Thoracic aorta (tissue), 2 donors: ENCODE data around the gene AADACL4. TPM values are rescaled to one million over a fixed set of nuclear protein-coding genes. Genes with fewer than 3 reads are reported as not detected.
A peak's percentile ranks its signal among the peaks of the same experiment; 100 is the strongest.

ENCODE experiments used
- ATAC-seq: fragments of 150-250 bp; one replicate; pipeline ENCODE4 v1.8.0; 2017; ENCODE audit warnings: low read depth; ENCODE audit not compliant: insufficient number of reproducible peaks, low FRiP score
- DNase-seq: peaks from one replicate; pipeline ENCODE4 v3.0.0-alpha.2; 2020; ENCODE audit warnings: low spot score
- H3K27ac ChIP-seq, 2 donors: fragments of 200-600 bp; sonication (generic); 1 replicate in 1 of 2; 2 replicates in 1 of 2; pipeline ENCODE4 v1.5.1; 2016; ENCODE audit warnings: mild to moderate bottlenecking in 2 of 2, moderate library complexity in 2 of 2
- H3K27me3 ChIP-seq: fragments of 200-600 bp; sonication (generic); replicated peaks from 2 replicates; pipeline ENCODE4 v1.6.0; 2016; ENCODE audit warnings: mild to moderate bottlenecking; ENCODE audit not compliant: insufficient read depth
- H3K36me3 ChIP-seq: fragments of 200-600 bp; sonication (generic); one replicate; pipeline ENCODE4 v1.5.1; 2016
- H3K4me1 ChIP-seq, 2 donors: fragments of 200-600 bp; sonication (generic); 1 replicate in 1 of 2; 2 replicates in 1 of 2; pipeline versions ENCODE4 v1.5.1 to v1.6.0; 2016; ENCODE audit warnings: low read depth in 2 of 2, mild to moderate bottlenecking in 1 of 2; ENCODE audit not compliant: control insufficient read depth in 1 of 2
- H3K4me3 ChIP-seq: fragments of 200-600 bp; sonication (generic); 2 replicates; pipeline ENCODE4 v1.5.1; 2016; ENCODE audit warnings: mild to moderate bottlenecking
- H3K9me3 ChIP-seq: fragments of 200-600 bp; sonication (generic); 2 replicates; pipeline ENCODE4 v1.5.1; 2016
- total RNA-seq, 2 donors: library from RNA; depleted of rRNA; stranded (reverse); fragments of >200 nt; gene quantifications; one replicate each; pipeline versions ENCODE4 v1.1.0 to v1.2.3, GENCODE V29; 2016
- TF ChIP-seq, protein P1 (sequence below): fragments of 200-600 bp; sonication (generic); IDR thresholded peaks from one replicate; pipeline ENCODE4 v1.5.1; 2019; ENCODE audit warnings: antibody characterized with exemption

The AADACL4 gene
- total RNA-seq, 2 donors from 2014 or later = not detected

DNA sequence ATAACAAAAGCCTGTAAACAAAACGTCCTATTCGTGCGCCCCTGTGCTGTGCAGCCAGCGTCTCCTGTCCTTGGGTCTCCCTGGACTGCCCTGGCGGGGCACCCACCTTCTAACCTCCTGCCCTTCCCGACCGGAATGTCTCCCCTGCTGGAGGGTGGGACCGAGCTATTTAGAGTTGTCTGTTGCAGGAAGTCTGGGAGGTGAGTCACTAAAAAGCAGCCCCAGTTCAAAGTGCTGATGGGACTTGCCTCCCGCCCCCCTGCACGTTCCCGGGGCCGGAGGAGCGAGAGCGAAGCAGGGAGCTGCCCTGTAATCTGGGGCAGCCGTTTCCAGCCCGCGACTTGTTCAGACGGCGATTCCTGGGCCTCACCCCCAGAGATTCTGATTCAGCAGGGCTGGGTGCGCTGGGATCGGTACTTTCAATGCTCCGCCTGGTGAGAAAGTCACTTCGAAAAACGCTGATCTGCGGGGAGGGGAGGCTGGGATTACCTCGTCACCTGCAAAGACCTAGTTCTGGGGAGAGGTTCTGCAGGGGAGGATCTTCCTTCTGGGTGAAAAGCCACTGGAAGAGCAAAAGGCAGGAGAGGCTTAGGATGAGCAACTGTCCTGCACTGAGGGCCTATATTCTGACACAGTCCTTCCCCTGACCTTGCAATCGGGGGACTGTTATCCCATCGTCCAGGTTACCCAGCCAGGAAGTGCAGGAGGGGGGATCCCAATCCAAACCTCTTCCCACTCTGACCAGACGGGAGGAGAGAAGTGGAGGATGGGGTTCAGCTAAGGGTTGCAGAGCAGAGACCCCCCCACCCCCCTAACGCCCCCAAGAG, 24.7 kb upstream of the AADACL4 start:
- no peaks in the 10 kb centered on the region for H3K9me3 ChIP-seq
- ATAC-seq (peak; percentile 27), DNase-seq (no peak)
- TF ChIP-seq, protein P1, sequence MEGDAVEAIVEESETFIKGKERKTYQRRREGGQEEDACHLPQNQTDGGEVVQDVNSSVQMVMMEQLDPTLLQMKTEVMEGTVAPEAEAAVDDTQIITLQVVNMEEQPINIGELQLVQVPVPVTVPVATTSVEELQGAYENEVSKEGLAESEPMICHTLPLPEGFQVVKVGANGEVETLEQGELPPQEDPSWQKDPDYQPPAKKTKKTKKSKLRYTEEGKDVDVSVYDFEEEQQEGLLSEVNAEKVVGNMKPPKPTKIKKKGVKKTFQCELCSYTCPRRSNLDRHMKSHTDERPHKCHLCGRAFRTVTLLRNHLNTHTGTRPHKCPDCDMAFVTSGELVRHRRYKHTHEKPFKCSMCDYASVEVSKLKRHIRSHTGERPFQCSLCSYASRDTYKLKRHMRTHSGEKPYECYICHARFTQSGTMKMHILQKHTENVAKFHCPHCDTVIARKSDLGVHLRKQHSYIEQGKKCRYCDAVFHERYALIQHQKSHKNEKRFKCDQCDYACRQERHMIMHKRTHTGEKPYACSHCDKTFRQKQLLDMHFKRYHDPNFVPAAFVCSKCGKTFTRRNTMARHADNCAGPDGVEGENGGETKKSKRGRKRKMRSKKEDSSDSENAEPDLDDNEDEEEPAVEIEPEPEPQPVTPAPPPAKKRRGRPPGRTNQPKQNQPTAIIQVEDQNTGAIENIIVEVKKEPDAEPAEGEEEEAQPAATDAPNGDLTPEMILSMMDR = no peak
- H3K36me3 ChIP-seq = no peaks in the 10 kb centered on the region
- peak overlapping the region; percentile 92 to 98 for H3K27ac ChIP-seq
- peak overlapping the region; percentile 90 for H3K4me3 ChIP-seq
- H3K4me1 ChIP-seq = peaks cover 21 to 53% of the 10 kb centered on the region in 2 donors
- no peaks in the 10 kb centered on the region for H3K27me3 ChIP-seq

- H3K4me1 ChIP-seq = peaks cover 15 to 45% of the 10 kb centered on the region in 2 donors
Measured at GRCh38 chr1:12619792-12620487, 23.9 kb upstream of the AADACL4 start.

DNA sequence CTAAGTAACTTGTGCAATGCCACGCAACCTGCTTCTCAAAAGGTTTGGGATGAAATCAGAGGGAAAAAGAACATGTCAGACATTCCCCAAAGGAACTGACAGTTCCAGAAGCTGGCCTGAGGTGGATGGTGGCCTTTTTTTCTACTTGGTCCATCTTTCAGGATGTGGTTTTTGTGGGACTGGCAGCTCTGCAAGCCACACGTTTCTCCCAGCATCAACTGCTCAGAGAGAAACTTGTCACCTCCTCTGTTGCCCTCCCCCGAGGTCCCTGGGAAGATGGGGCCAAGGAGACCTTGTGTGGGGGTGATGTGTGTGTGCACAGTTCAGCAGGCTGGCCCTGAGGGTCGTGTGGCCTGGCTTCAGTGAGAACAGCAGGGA, 23.4 kb upstream of the AADACL4 start:
- peak overlapping the region; percentile 90 for H3K4me3 ChIP-seq
- DNase-seq = no peak
- H3K36me3 ChIP-seq = no peaks in the 10 kb centered on the region
- no peaks in the 10 kb centered on the region for H3K9me3 ChIP-seq
- TF ChIP-seq, protein P1 = no peak
- no peaks in the 10 kb centered on the region for H3K27me3 ChIP-seq
- peaks cover 12 to 43% of the 10 kb centered on the region in 2 donors for H3K4me1 ChIP-seq
- ATAC-seq = no peak
- H3K27ac ChIP-seq = peak overlapping the region; percentile 92 to 98

More at GRCh38 chr1:12619792-12620487, 23.9 kb upstream of the AADACL4 start:
- no peaks in the 10 kb centered on the region for H3K36me3 ChIP-seq
- TF ChIP-seq, protein P1 = peak; percentile 98
- H3K27me3 ChIP-seq = no peaks in the 10 kb centered on the region
- DNase-seq (no peak), ATAC-seq (no peak)
- peak overlapping the region; percentile 90 for H3K4me3 ChIP-seq
- H3K9me3 ChIP-seq = no peaks in the 10 kb centered on the region
- peak overlapping the region; percentile 92 to 98 for H3K27ac ChIP-seq

GRCh38 chr1:12620931-12621330, 23.0 kb upstream of the AADACL4 start:
- H3K27ac ChIP-seq = peak overlapping the region; percentile 92 to 98
- DNase-seq (no peak), ATAC-seq (no peak)
- H3K9me3 ChIP-seq = no peaks in the 10 kb centered on the region
- H3K4me3 ChIP-seq = no peak overlapping the region
- TF ChIP-seq, protein P1 = no peak
- no peaks in the 10 kb centered on the region for H3K27me3 ChIP-seq
- H3K4me1 ChIP-seq = peaks cover 12 to 43% of the 10 kb centered on the region in 2 donors
- H3K36me3 ChIP-seq = no peaks in the 10 kb centered on the region
